Inflammatory macrophage treated with lipopolysaccharide for 1 hour (primary cell): ENCODE results near the gene KCNQ2.

Experiments
- DNase-seq, 2 donors: peaks; one replicate each; pipeline ENCODE4 v3.0.0-alpha.2; 2020 to 2022

KCNQ2 gene

DNA sequence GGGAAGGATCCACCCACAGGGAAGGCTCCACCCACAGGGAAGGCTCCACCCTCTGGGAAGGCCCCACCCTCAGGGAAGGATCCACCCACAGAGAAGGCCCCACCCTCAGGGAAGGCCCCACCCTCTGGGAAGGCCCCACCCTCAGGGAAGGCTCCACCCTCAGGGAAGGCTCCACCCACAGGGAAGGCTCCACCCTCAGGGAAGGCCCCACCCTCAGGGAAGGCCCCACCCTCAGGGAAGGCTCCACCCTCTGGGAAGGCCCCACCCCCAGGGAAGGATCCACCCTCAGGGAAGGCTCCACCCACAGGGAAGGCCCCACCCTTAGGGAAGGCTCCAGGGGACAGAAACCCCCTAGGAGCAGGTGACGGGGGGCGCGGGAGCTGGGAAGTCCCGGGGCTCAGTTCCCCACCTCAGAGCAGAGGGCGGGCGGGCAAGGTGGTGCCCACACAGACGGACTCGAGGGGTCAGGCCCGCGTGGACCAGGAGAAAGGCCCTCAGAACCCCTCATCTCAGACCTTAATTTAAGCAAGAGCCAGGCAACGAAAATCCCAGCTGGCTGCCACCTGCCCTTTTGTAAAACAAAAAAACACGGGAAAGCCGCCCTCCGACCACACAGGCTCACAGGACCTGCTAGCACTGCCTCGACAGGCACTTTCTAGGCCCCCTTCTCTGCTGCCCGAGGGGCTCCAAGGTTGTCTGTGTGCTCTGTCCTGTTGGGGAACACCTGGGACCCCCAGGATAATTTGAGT, 39.7 kb downstream of the KCNQ2 start:
- DNase-seq = no peak

DNA sequence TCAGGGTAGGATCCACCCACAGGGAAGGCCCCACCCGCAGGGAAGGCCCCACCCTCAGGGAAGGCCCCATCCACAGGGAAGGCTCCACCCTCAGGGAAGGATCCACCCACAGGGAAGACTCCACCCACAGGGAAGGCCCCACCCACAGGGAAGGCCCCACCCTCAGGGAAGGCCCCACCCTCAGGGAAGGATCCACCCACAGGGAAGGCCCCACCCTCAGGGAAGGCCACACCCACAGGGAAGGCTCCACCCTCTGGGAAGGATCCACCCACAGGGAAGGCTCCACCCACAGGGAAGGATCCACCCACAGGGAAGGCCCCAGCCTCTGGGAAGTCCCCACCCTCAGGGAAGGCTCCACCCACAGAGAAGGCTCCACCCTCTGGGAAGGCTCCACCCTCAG, 40.5 kb downstream of the KCNQ2 start:
- DNase-seq = no peak

DNA sequence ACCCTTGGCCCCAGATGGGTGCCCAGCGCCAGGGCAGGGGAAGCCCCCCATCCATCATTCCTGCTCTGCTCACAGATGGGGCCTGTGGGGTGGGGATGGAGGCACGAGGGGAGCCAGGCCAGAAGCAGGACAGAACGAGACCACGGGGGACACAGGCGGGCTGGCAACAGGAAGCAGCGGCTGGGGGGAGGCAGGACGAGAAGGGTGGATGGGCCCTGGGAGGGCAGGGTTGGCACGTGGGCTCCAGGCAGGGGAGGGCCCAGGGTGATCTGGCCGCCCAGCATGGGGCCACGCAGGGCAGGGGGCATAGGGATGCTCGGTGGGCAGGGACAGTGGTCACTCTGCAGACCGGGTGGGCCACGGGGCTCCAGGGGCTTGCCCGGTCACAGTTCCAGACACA, 41.6 kb downstream of the KCNQ2 start:
- no peak for DNase-seq

DNA sequence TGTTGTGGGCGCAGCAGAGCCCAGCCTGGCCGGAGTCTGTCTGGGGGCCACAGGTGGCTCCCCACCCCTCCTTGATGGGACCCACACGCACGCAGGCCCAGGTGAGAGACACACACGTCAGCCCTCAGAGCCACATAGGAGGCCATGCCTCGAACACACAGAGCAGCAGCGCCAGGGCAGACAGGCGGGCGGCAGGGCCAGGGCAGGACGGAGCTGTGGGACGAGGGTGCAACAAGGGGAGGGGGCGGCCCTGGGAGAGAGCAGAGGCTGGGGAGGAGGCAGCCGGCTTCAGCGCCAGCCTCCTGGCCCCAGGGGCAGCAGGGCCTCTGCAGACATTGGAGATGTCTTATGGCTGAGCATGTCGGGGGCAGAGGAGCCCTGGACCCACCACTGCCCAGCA, 42.5 kb downstream of the KCNQ2 start:
- no peak for DNase-seq

DNA sequence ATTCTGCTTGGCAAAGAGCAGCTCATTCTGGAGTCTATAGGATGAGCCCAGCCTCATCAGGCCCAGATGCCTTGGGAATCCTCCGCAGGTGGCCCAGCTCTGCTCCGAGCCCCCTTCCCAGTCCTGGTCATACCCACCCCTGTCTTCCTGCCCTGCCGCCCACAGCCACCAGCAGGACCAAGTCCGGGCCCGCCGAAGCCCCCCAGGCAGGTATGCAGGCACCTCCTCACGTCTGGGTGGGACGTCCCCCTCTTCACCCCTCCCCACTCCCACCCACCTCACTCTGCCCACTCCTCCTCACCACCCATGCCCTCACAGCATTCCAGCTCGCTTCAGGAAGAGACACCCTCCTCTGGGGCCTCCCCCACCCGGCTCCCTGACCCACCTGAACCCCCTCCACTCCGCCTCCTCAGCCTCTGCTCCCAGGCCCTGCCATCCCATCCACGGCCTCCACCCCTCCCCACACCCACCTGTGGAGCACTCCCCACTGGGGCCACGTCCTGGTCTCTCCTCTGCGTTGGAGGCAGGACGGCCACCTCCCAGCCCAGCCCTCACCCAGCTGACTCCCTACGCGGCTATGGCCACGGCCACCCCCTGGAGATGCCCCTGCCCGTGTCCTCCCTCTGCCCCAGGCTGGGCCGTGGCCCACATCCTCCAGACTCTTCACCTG, 43.4 kb downstream of the KCNQ2 start:
- no peak for DNase-seq

DNA sequence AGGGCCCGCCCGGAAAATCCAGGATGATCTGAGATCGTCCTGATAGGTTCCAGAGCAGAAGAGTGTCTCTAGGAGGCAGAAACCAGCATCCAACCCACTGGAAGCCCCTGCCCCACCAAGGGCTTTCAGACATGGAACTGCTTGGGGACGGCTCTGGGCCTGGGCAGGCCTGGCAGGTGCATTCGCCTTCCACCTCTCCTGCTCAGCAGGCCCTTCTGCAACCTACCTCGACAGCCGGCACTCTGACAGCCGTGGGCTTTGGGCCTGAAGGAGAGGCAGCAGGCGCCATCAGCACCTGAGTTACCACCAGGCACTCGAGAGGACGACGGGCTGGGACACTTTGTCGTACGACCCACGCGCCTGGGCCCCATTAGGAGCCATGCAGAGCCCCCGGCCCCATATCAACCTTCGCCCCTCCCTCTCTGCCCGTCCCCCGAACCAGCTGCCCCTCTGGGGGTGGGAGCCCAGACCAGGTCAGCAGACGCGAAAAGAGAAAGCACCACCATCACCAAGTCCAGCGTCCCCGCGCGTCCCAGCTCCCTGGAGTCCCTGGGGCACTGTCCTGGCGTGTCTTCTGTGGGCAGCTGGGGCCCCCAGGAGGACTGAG, 44.6 kb downstream of the KCNQ2 start:
- DNase-seq = no peak

DNA sequence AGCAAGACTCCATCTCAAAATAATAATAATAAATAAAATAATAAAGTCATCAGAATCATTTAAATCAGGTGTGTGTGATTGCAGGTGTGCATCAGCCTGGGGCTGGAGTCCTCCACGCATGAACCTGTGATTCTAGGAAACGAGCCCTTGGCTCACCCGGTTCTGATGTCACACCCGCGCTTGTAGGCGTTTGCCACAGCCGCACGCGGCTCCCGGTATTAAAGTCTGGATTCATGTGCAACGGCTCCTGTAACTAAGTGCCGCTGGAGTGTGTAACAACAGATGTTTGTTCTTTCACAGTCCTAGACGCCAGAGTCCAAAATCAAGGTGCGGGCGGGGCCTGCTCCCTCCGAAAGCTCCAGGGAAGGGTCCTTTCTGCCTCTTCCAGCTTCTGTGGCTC, 45.2 kb downstream of the KCNQ2 start:
- no peak for DNase-seq

DNA sequence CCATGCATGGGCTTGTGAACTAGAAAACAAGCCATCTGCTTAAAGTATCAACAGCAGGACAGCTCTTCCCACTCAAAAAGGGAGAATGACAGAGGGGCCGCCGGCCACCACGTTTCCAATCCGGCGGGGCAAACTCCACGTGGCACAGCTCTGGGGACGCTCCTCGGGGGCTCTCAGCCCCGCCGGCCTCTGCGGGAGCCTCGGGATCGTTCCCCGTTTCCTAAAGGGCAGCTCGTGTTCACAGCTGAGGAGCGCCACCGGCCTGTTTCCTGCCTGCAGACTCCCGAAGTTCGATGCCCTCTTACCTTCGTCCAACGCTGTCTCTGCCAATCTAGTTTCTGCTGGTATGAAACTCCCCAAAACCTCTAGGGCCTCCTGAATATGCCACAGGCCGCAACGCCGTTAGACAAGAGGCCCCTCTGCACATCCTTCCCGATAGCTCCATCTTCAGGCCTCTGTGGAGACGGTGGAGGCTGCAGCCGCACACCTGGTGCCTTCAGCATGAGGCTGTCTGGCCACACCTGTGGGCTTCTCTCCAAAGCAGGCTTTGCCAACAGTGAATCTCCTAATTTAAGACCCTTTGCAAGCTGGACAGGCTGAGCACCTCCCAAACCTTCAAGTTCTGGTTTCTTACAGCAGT, 46.5 kb downstream of the KCNQ2 start:
- no peak for DNase-seq

DNA sequence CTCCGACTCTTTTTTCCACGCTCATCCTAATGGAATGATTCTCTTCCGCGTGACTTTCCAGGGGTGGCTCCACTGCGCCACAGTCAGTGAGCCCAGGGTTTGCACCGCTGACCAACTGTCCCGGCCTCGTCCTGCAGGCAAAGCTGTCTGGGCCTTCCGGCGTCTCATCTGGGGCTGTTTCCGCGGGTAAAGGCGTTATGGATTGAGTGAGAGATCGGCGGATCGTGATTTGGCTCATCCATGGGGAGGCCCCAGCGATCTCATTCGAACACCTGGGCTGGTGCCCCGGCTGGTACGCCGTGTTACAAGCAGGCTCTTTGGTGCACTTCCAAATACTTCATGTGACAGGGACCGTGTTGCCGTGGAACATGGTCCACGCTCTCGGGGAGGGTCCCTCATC, 47.8 kb downstream of the KCNQ2 start:
- no peak for DNase-seq

DNA sequence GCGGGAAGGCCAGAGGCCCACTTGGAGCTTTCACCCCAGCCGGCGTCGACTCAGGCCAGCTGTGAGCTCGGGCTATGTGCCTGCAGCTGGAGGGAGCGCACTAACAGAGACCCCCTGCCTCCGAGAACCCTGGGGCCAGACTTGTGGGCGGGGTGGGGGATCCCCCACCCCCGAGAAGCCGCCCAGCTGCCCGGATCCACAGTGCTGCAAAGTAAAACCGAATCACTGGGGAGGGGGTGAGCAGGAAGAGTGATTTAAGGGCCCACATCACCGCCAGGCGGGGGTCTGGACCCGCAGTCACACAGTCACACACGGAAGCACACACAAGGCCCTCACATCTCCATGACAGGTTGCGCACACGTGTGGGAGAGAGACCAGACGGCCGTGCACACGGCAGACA, 48.7 kb downstream of the KCNQ2 start:
- no peak for DNase-seq

DNA sequence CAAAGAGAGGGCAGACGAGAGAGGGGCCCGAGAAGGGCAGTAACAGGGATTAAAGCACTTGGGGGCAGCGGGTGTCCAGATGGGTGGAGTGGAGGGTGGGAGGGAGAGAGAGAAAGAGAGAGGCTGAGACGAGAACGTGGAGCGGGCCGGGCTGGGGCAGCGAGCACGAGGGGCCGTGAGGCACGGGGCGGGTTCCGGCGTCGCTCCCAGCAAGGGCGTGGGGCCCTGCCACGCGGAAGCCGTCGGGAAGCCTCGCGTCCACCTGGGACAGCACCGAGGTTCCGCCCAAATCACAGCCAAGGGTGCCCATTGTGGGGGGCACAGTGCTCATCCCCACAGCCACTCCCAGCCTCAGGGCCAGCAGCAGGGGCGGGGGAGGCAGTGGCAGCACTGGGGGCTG, 49.8 kb downstream of the KCNQ2 start:
- no peak for DNase-seq

DNA sequence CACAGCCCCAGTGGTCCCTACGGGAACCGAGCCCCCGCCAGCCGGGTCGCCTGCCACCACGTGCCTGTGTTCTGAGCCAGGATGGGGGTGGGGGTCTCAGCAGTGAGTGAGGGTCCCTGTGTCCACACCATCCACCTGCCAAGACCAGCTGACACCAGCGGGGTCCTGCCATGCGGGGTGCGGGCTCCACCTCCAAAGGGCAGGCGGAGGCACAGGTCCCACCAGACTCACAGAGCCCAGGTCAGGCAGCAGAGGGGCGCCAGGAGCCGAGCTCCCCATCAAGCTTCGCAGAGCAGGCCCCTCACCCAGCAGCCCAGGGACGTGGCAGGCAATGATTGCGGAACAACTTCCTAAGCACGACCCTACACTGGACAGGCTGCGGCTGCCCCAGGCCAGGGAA, 50.5 kb downstream of the KCNQ2 start:
- DNase-seq = no peak

DNA sequence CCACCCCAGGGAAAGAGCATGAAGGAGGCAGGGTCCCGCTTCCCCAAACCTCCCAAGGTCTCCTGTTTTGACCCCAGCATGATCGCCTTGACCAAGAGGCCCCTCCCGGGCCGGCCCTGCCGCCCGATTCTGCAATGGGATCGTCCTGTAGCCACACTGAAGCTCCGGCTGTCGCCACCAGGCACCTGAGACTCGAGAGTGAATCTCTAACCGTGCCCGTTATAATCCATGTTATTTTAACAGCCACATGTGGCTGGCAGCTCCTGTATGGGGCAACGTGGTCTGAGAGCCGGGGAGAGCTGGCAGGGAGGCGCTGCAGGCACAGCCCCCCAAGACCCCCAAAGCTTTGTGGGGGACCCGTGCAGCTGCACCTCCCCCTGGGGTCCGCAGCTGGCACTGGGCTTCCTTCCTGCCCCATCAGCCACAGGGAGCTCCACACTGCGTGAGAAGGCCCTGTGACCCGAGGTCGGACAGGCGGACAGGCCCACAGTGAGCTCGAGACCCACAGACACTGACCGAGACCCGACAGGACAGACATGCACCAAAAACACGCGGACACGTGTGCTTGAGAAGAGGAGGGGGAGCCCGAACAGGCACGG, 51.3 kb downstream of the KCNQ2 start:
- no peak for DNase-seq

DNA sequence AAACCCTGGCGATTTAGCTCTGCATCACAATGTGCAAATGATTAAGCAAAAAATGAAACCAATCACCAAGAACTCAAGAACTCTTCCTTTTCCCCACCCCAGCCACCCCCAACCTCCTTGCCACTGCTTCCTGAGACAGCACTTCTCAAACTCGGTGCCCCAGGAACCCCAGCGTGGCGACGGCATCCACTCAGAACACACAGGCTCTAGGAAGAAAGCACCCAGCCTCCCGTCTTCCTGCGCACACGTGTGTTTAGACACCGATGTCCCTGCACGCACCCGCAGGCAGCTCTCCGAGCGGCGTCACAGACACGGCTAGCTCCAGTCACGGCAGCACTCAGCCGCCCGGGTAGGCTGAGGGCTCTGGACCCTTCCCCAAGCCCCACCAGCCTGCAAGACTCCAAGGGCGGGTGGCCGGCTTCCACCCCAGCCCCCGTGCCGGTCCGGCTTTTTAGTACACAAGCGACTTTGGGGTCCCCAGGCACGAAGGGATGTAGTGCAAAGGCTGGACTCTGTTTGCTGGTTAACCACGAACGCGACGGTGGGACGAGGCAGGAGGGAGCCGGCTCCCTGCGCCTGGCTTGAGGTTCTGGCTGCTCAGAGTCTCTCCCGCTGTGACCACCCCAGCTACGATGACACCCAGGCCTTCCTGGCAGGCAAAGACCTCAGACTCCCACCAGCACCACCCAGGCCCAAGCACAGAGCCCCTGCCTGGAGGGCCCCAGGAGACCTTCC, 51.9 kb downstream of the KCNQ2 start:
- no peak for DNase-seq

DNA sequence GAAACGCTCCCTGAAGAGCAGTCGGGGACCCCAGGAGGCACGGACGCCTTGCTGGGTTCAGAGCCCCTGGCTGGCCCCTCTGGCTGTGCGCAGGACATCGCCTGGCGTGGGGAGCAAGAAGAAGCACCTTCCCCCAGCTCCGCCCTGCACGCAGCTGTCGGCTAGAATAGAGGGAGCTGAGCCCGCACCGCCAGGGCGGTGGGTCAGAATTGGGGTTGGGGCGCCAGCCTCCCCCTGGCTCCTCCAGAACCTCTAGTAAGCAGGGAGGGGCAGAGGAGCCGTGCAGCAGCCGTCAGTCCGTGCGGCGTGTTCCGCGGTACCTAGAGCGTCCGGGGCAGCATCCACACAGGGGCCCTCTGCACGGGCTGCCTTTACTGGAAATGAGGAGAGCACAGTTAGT, 53.2 kb downstream of the KCNQ2 start:
- no peak for DNase-seq

DNA sequence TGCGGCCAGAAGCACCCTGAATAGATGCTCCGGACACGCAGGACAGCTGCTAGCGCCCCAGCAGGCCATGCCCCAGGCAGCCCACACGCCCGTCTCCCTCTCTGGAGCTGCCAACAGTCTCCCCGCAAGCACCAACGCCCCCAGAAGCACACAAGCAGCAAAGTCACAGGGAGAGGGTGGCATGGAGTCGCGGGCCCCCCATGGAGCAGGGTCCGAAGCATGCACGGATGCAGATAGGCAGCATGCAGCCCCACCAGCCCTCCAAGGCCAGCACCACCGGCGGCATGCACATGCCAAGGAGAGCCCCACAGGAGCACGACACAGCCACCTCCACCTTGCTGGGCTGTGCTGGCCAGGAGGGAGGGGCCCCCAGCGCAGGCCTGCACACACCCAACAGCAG, 53.8 kb downstream of the KCNQ2 start:
- DNase-seq = no peak

DNA sequence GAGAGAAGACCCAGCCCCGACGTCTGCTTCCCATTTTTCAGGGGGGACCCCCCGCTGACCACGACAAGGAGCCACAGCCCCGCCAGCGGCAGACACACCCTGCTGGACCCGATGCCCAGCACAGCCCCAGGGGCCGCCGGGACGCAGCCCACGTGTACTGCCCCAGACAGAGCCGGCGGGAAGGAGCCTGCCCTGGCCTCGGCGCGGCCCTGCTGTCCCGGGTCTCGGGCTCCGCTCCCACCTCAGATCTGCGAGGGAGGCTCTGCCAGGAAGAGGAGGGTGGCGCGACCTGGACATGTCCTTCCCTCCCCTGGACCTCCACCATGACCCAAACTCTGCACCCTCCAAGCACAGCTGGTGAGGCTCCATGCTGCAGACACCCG, 54.7 kb downstream of the KCNQ2 start:
- no peak for DNase-seq

DNA sequence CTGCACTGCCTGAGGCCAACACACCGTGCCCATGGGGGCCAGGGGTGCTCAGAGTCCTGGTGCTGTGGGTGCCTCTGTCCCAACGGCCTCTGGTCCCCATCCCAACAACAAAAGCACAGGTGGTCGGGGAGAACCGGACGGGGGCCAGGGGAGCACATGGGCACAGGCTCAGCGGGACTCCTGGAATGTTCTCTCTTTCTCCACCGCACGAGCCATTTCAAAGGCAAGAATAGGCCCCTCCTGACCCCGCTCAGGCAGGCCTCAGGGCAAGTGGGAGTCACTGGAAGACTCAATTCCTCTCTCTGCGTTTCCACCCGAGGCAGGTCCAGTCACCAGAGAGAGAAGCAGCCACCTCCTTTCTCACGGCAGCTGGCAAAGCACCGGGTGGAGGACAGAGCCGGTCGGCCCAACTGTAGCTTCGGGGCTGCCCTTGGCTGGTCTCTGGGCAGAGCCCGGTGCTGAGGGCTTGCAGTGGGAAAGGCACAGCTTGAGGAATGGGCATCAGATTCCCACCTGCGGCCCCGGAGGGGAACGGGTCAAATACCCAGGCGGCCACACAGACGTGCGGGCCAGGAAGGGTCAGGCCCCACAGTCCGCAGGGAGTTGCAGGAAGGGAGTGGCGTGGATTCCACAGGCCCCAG, 55.2 kb downstream of the KCNQ2 start:
- no peak for DNase-seq

DNA sequence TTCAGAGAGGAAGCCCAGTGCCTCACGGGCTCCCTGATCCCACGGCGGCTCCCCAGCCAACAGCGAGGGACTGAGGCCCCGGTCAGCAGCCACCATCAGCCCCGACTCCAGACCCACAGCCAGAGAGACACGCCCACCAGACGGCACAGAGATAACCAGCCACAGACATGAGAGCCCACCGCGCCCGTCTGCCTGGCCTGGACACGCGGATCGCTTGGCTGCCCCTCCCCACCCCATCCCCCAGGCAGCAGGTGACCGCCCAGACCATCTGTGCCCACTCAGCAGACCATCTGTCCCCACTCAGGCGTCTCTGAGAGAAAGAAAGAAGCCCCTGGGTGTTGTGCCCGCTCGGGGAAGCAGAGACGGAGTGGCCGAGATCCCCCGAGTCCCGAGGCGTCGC, 55.8 kb downstream of the KCNQ2 start:
- DNase-seq = no peak

DNA sequence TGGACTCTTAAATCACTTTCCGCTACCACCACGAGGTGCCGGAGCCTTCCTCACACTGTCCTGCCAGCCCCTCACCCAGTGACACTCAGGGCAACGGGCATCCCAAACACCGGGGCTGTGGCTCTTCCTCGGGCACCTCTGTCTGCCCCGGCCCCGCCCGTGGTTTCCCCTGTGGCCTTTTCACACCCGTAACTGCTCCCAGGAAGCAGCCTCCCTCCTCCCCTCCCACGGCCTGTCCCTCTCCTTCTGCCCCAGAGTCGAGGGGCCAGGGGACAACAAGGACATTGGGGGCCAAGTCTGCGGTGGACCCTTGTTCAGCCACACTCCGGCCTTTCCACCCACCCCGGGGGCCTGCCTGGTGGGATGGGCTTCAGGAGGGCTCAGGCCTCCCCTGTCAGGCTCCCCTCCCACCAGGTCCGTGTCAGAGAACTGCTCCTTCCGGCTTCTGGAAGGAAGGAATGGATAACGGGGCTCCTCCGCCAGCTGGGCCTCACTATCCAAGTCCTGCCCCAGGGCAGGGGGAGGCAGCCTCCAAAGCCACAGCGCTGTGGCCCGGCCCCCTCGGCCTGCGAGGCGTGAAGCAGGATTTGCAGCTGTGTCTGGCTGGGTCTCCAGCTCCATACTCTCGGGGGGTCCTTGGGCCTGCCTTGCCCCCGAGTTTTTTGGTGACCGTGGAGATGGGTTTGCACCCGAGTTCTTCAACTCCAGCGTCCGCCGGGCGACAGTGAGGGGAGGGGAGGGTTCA, 56.6 kb downstream of the KCNQ2 start:
- no peak for DNase-seq

DNA sequence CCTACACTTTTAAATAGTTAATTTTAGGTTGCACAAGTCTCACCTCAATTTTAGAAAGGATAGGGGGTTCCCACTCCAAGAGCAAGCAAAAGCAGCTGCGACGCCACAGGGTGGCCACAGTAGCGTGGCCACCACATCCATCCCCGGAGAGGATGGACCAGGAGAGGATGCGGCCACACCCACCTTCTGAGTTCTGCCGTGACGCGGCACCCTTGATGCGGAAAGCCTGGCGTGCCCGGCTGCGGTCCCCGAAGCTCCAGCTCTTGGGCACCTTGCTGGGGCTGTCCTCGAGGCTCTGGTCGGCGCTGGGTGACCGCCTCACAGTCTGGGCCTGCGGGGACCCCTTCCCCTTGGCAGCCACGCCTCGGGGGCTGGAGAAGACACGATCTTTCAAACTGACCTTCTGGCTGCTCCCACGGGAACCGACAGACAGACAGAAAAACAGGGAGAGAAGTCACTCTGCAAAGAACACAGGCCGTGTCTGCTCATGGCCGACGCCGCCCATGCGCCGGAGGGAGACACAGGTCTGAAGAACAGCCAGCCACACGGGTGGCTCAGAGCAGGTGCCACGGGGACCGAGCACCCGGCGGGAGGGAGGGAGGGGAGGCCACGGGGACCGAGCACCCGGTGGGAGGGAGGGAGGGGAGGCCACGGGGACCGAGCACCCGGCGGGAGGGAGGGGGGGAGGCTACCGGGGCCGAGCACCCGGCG, 57.6 kb downstream of the KCNQ2 start:
- no peak for DNase-seq
